RWPE2 (cell line): ENCODE results near the gene LHFPL3.
A peak's percentile ranks its signal among the peaks of the same experiment; 100 is the strongest.

ENCODE experiments used
- ATAC-seq: fragments of 200-7000 bp; cut with Tn5 transposase; 3 replicates; pipeline ENCODE4 v1.9.1; 2021; ENCODE audit warnings: low read depth
- DNase-seq: peaks from one replicate; pipeline ENCODE4 v3.0.0-alpha.2; 2020; ENCODE audit warnings: low spot score
- H3K27ac ChIP-seq: fragments of 450-650 bp; 2 replicates; pipeline ENCODE4 v1.5.1; 2017; ENCODE audit warnings: mild to moderate bottlenecking; ENCODE audit not compliant: poor library complexity, severe bottlenecking
- H3K27me3 ChIP-seq: fragments of 250-450 bp; sonication (Bioruptor Pico); 2 replicates; pipeline ENCODE4 v1.5.1; 2021; ENCODE audit warnings: mild to moderate bottlenecking, moderate library complexity; ENCODE audit not compliant: insufficient read depth, poor library complexity, severe bottlenecking
- H3K36me3 ChIP-seq: fragments of 250-450 bp; sonication (Bioruptor Pico); 2 replicates; pipeline ENCODE4 v1.5.1; 2020; ENCODE audit warnings: low read depth, mild to moderate bottlenecking, moderate library complexity
- H3K4me1 ChIP-seq: fragments of 250-450 bp; sonication (Bioruptor Pico); 2 replicates; pipeline ENCODE4 v1.5.1; 2021; ENCODE audit warnings: mild to moderate bottlenecking, moderate library complexity; ENCODE audit not compliant: insufficient read depth, poor library complexity, severe bottlenecking
- H3K4me3 ChIP-seq: fragments of 250-450 bp; sonication (Bioruptor Pico); 2 replicates; pipeline ENCODE4 v1.5.1; 2021; ENCODE audit warnings: mild to moderate bottlenecking, moderate library complexity; ENCODE audit not compliant: severe bottlenecking
- H3K9me3 ChIP-seq: fragments of 250-450 bp; sonication (Bioruptor Pico); 2 replicates; pipeline ENCODE4 v1.5.1; 2021; ENCODE audit warnings: mild to moderate bottlenecking, moderate library complexity; ENCODE audit not compliant: severe bottlenecking
- TF ChIP-seq, protein P1 (sequence below): fragments of 450-650 bp; IDR thresholded peaks from one replicate; pipeline ENCODE4 v1.5.1; 2017; ENCODE audit warnings: mild to moderate bottlenecking, moderate library complexity; ENCODE audit not compliant: poor library complexity, severe bottlenecking

LHFPL3 gene

GRCh38 chr7:104793066-104793465 lies 464.7 kb downstream of the LHFPL3 start:
- TF ChIP-seq, protein P1, sequence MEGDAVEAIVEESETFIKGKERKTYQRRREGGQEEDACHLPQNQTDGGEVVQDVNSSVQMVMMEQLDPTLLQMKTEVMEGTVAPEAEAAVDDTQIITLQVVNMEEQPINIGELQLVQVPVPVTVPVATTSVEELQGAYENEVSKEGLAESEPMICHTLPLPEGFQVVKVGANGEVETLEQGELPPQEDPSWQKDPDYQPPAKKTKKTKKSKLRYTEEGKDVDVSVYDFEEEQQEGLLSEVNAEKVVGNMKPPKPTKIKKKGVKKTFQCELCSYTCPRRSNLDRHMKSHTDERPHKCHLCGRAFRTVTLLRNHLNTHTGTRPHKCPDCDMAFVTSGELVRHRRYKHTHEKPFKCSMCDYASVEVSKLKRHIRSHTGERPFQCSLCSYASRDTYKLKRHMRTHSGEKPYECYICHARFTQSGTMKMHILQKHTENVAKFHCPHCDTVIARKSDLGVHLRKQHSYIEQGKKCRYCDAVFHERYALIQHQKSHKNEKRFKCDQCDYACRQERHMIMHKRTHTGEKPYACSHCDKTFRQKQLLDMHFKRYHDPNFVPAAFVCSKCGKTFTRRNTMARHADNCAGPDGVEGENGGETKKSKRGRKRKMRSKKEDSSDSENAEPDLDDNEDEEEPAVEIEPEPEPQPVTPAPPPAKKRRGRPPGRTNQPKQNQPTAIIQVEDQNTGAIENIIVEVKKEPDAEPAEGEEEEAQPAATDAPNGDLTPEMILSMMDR, result no peak
- no peak overlapping the region for H3K4me3 ChIP-seq
- H3K36me3 ChIP-seq, result no peaks in the 10 kb centered on the region
- H3K9me3 ChIP-seq, result no peaks in the 10 kb centered on the region
- peak overlapping the region; percentile 9 for H3K27ac ChIP-seq
- DNase-seq (no peak), ATAC-seq (no peak; the same call in 2 of the 3 replicates)
- no peaks in the 10 kb centered on the region for H3K27me3 ChIP-seq
- peaks cover 9% of the 10 kb centered on the region for H3K4me1 ChIP-seq

DNA sequence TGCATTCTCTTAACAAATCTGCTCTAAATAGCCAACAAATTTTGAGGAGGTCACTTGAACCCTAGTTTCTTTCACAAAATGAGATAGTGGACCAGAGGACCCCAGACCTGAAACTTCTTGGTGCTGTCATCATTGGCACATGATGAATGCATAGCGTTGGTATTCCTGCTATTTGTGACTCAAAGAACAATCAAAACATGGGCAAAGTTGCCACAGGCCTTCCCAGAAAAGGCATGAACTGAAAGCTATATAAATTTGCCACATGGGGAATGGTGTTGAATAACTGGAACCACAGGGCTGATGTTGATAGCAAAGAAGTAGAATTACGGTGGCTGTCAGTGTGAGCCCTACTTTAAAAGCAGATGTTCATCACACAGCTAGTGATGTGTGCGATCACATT lies 465.8 kb downstream of the LHFPL3 start:
- Histone ChIP-seq H3K36me3 (no peaks in the 10 kb centered on the region), H3K27me3 (no peaks in the 10 kb centered on the region), H3K4me3 (no peak overlapping the region), H3K9me3 (no peaks in the 10 kb centered on the region), H3K27ac (no peak overlapping the region), H3K4me1 (peaks cover 9% of the 10 kb centered on the region)
- TF ChIP-seq, protein P1, result no peak
- DNase-seq (no peak), ATAC-seq (peak; percentile 57)

GRCh38 chr7:104794589-104794988 lies 466.2 kb downstream of the LHFPL3 start:
- ATAC-seq, result no peak
- H3K9me3 ChIP-seq, result no peaks in the 10 kb centered on the region

DNA sequence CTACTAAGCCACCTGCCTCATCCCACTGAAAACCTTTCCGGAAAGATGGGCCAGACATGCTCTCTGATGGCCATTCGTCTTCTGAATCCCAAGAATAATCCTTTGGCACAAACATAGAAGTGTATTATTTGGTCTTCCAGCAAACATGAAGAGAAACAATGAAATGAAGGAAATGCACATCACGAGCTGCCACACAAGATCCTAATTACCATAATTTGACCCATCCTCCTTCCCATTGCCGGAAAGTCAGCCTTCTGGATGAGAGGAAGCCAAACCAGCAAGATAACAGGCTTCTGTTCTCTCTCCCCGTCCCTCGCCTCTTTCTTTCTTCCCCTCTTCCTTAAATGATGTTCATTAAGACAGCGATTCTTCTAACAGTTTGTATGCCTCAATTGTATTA lies 466.7 kb downstream of the LHFPL3 start:
- Histone ChIP-seq H3K27me3 (no peaks in the 10 kb centered on the region), H3K4me3 (no peak overlapping the region), H3K36me3 (no peaks in the 10 kb centered on the region), H3K9me3 (no peaks in the 10 kb centered on the region), H3K27ac (no peak overlapping the region), H3K4me1 (peaks cover 9% of the 10 kb centered on the region)
- TF ChIP-seq, protein P1, result no peak
- ATAC-seq (no peak), DNase-seq (no peak)

More at GRCh38 chr7:104794589-104794988, 466.2 kb downstream of the LHFPL3 start:
- no peak overlapping the region for H3K27ac ChIP-seq
- no peak overlapping the region for H3K4me3 ChIP-seq
- TF ChIP-seq, protein P1, result no peak
- no peaks in the 10 kb centered on the region for H3K27me3 ChIP-seq
- no peaks in the 10 kb centered on the region for H3K36me3 ChIP-seq
- no peak for DNase-seq
- H3K4me1 ChIP-seq, result peaks cover 9% of the 10 kb centered on the region

DNA sequence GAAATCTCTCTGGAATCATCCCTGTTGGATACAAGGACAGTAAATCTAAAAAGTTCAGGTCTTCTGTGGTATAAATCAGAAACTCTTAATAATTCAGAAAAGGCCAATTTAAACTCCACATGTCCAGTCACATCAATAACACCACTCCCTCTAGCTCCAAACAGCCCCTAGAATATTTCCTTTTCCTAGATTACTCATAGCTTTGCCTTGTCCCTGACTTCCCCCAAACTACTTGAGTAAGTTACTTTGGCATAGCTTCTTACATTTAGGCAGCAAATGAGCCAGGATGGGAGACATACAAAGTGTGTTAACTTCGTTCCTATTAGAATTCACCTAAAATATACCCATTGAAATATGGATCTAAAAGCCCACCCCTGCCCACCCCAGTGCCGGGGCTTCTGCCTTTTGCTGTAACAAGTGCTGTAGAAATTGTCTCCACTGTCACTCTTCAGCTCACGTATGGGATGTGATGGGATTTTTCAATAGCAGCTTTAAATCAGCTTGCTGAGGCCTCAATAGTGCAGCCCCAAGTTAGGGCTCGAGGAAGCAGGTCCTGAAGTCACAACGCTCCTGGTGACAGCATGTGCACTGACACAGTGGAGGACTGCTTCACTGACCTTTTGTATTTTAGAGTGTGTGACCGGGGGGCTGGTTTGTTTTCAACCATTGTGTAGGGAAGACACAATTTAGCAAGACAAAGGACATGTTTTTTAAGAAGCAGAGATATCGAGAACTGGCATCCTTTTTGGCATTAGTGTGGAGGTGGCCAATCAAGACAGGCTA lies 467.4 kb downstream of the LHFPL3 start:
- no peaks in the 10 kb centered on the region for H3K27me3 ChIP-seq
- H3K9me3 ChIP-seq, result no peaks in the 10 kb centered on the region
- no peaks in the 10 kb centered on the region for H3K36me3 ChIP-seq
- TF ChIP-seq, protein P1, result no peak
- no peak overlapping the region for H3K27ac ChIP-seq
- DNase-seq (no peak), ATAC-seq (0 out of 3 replicates have a peak, but pooled peaks have one; percentile 38)
- H3K4me3 ChIP-seq, result no peak overlapping the region
- peaks cover 3% of the 10 kb centered on the region for H3K4me1 ChIP-seq
